KMS-11 (cell line): Measurements from ENCODE around the gene CDCP1.

Experiments used
- H2AFZ ChIP-seq: fragments of 200-600 bp; sonication (generic); 2 replicates; pipeline ENCODE4 v1.6.1; 2016; ENCODE audit warnings: antibody characterized with exemption, mixed run types, low read depth
- H3K27ac ChIP-seq: fragments of 200-600 bp; sonication (generic); 2 replicates; pipeline ENCODE4 v1.6.1; 2016; ENCODE audit warnings: mild to moderate bottlenecking, mixed run types
- H3K27me3 ChIP-seq: fragments of 200-600 bp; sonication (generic); 2 replicates; pipeline ENCODE4 v1.6.1; 2017; ENCODE audit warnings: mild to moderate bottlenecking, low read depth, mixed run types, moderate library complexity; ENCODE audit not compliant: insufficient read depth
- H3K36me3 ChIP-seq: fragments of 200-600 bp; sonication (generic); 2 replicates; pipeline ENCODE4 v1.6.1; 2017; ENCODE audit warnings: mild to moderate bottlenecking, mixed run types; ENCODE audit not compliant: insufficient read depth
- H3K4me1 ChIP-seq: fragments of 200-600 bp; sonication (generic); 2 replicates; pipeline ENCODE4 v1.6.1; 2016; ENCODE audit warnings: mild to moderate bottlenecking, low read depth, mixed run types; ENCODE audit not compliant: poor library complexity, severe bottlenecking
- H3K4me2 ChIP-seq: fragments of 200-600 bp; sonication (generic); 2 replicates; pipeline ENCODE4 v1.7.0; 2016; ENCODE audit warnings: mild to moderate bottlenecking, mixed run types
- H3K4me3 ChIP-seq: fragments of 200-600 bp; sonication (generic); IDR thresholded peaks from 2 replicates; pipeline ENCODE4 v1.6.1; 2017; ENCODE audit warnings: low read depth, low read length, mixed read lengths; ENCODE audit not compliant: insufficient read depth
- H3K79me2 ChIP-seq: fragments of 200-600 bp; sonication (generic); 2 replicates; pipeline ENCODE4 v1.6.1; 2016; ENCODE audit warnings: low read depth, mixed run types; ENCODE audit not compliant: insufficient read depth
- H3K9ac ChIP-seq: fragments of 200-600 bp; sonication (generic); 2 replicates; pipeline ENCODE4 v1.6.1; 2016; ENCODE audit warnings: mild to moderate bottlenecking, mixed run types
- H4K20me1 ChIP-seq: fragments of 200-600 bp; sonication (generic); 2 replicates; pipeline ENCODE4 v1.6.1; 2016; ENCODE audit warnings: mild to moderate bottlenecking, mixed run types; ENCODE audit not compliant: insufficient read depth
- CTCF ChIP-seq: fragments of 200-600 bp; sonication (generic); conservative IDR thresholded peaks from 2 replicates; pipeline ENCODE4 v1.6.1; 2017; ENCODE audit warnings: low read depth, mild to moderate bottlenecking, antibody characterized with exemption, low read length, moderate library complexity, mixed read lengths

The CDCP1 gene

GRCh38 chr3:45071075-45071474 is 75.1 kb downstream of the CDCP1 start:
- Histone ChIP-seq H3K27ac (no peak overlapping the region), H3K27me3 (no peaks in the 10 kb centered on the region), H3K9ac (no peak overlapping the region), H3K4me3 (no peak overlapping the region), H3K79me2 (no peaks in the 10 kb centered on the region), H4K20me1 (no peaks in the 10 kb centered on the region), H3K4me2 (no peak overlapping the region), H3K36me3 (no peaks in the 10 kb centered on the region), H3K4me1 (no peaks in the 10 kb centered on the region), H2AFZ (no peak overlapping the region)
- TF ChIP-seq CTCF, result no peak

- Histone ChIP-seq H3K36me3 (no peaks in the 10 kb centered on the region), H3K9ac (no peak overlapping the region), H2AFZ (no peak overlapping the region)
Measured at GRCh38 chr3:45067941-45068340, 78.2 kb downstream of the CDCP1 start.

GRCh38 chr3:45067486-45067885 is 78.7 kb downstream of the CDCP1 start:
- Histone ChIP-seq H4K20me1 (no peaks in the 10 kb centered on the region), H2AFZ (no peak overlapping the region), H3K27me3 (no peaks in the 10 kb centered on the region), H3K4me3 (no peak overlapping the region), H3K4me1 (no peaks in the 10 kb centered on the region), H3K9ac (no peak overlapping the region), H3K4me2 (no peak overlapping the region), H3K79me2 (no peaks in the 10 kb centered on the region), H3K36me3 (no peaks in the 10 kb centered on the region), H3K27ac (no peak overlapping the region)
- TF ChIP-seq CTCF, result no peak

More at GRCh38 chr3:45067941-45068340, 78.2 kb downstream of the CDCP1 start:
- Histone ChIP-seq H3K4me3 (no peak overlapping the region), H3K27me3 (no peaks in the 10 kb centered on the region), H3K79me2 (no peaks in the 10 kb centered on the region), H4K20me1 (no peaks in the 10 kb centered on the region), H3K4me2 (no peak overlapping the region), H3K4me1 (no peaks in the 10 kb centered on the region), H3K27ac (no peak overlapping the region)
- no peak for TF ChIP-seq CTCF

GRCh38 chr3:45066109-45066801 is 79.9 kb downstream of the CDCP1 start:
- no peak overlapping the region for H2AFZ ChIP-seq
- H3K27me3 ChIP-seq, result no peaks in the 10 kb centered on the region
- H4K20me1 ChIP-seq, result no peaks in the 10 kb centered on the region
- TF ChIP-seq CTCF, result no peak
- H3K36me3 ChIP-seq, result no peaks in the 10 kb centered on the region
- H3K4me2 ChIP-seq, result no peak overlapping the region
- H3K9ac ChIP-seq, result no peak overlapping the region
- H3K27ac ChIP-seq, result no peak overlapping the region
- no peaks in the 10 kb centered on the region for H3K4me1 ChIP-seq
- no peak overlapping the region for H3K4me3 ChIP-seq
- H3K79me2 ChIP-seq, result no peaks in the 10 kb centered on the region
